GM12874 (cell line): ENCODE data around the gene TVP23B.

Source experiments
- CTCF ChIP-seq: IDR thresholded peaks from 2 replicates; pipeline ENCODE4 v1.5.1; 2011; ENCODE audit warnings: low read depth, mild to moderate bottlenecking, control low read depth, low read length, moderate library complexity; ENCODE audit not compliant: insufficient read depth

The TVP23B gene

GRCh38 chr17:18851201-18851600 is 70.2 kb downstream of the TVP23B start:
- TF ChIP-seq CTCF: no peak

GRCh38 chr17:18854956-18855355 is 74.0 kb downstream of the TVP23B start:
- TF ChIP-seq CTCF: no peak

GRCh38 chr17:18855831-18856569 is 75.0 kb downstream of the TVP23B start:
- no peak for TF ChIP-seq CTCF
